GM10266 (cell line): Measurements from ENCODE around the gene SLC29A3.
A peak's percentile ranks its signal among the peaks of the same experiment; 100 is the strongest.

Experiments
- DNase-seq: peaks from one replicate; pipeline ENCODE4 v3.0.0; 2012; ENCODE audit errors: extremely low spot score
- CTCF ChIP-seq: IDR thresholded peaks from 2 replicates; pipeline ENCODE4 v1.5.1; 2012; ENCODE audit warnings: mild to moderate bottlenecking, low read depth; ENCODE audit not compliant: control insufficient read depth, insufficient read depth; ENCODE audit errors: missing control alignments

SLC29A3 gene

GRCh38 chr10:71372882-71373495, 53.9 kb downstream of the SLC29A3 start:
- no peak for TF ChIP-seq CTCF
- DNase-seq, result peak; percentile 83

GRCh38 chr10:71374481-71375233, 55.6 kb downstream of the SLC29A3 start:
- no peak for DNase-seq

GRCh38 chr10:71375952-71376351, 56.9 kb downstream of the SLC29A3 start:
- no peak for DNase-seq
- TF ChIP-seq CTCF, result no peak

More at GRCh38 chr10:71374481-71375233, 55.6 kb downstream of the SLC29A3 start:
- TF ChIP-seq CTCF, result no peak

GRCh38 chr10:71378336-71379117, 59.5 kb downstream of the SLC29A3 start:
- no peak for TF ChIP-seq CTCF
- DNase-seq, result no peak

GRCh38 chr10:71379118-71379766, 60.2 kb downstream of the SLC29A3 start:
- DNase-seq, result no peak
- no peak for TF ChIP-seq CTCF

- TF ChIP-seq CTCF, result no peak
- no peak for DNase-seq
Measured at GRCh38 chr10:71380841-71381240, 61.8 kb downstream of the SLC29A3 start.
